ENCODE results near the gene SLC35A1. TPM values are rescaled to one million over a fixed set of nuclear protein-coding genes. Genes with fewer than 3 reads are reported as not detected.

SLC35A1 gene
- total RNA-seq, 1 donor from 2014 or later: 11.6 TPM

GRCh38 chr6:87540539-87540938 is 67.8 kb downstream of the SLC35A1 start:
- Histone ChIP-seq H3K27ac (replicated peaks) (peak overlapping the region; percentile 65), H3K4me1 (peaks cover 20% of the 10 kb centered on the region), H3K4me3 (no peak overlapping the region), H3K9me3 (replicated peaks) (no peaks in the 10 kb centered on the region), H3K27me3 (ENCODE audit: low read depth) (no peaks in the 10 kb centered on the region), H3K36me3 (peaks cover 49% of the 10 kb centered on the region)
- intact Hi-C loops (cut with micrococcal nuclease): no loop called here
- no peak for TF ChIP-seq CTCF (IDR thresholded peaks at IDR 0.05; ENCODE audit: borderline replicate concordance)
- no peak for DNase-seq

- H3K4me3 ChIP-seq: no peak overlapping the region
- H3K9me3 ChIP-seq (replicated peaks): no peaks in the 10 kb centered on the region
- peaks cover 49% of the 10 kb centered on the region for H3K36me3 ChIP-seq
- peak overlapping the region; percentile 65 for H3K27ac ChIP-seq (replicated peaks)
- H3K4me1 ChIP-seq: peaks cover 20% of the 10 kb centered on the region
- no peak for DNase-seq
- TF ChIP-seq CTCF (IDR thresholded peaks at IDR 0.05; ENCODE audit: borderline replicate concordance): no peak
- intact Hi-C loops (cut with micrococcal nuclease): no loop called here
- no peaks in the 10 kb centered on the region for H3K27me3 ChIP-seq (ENCODE audit: low read depth)
These were observed 68.3 kb downstream of the SLC35A1 start for GRCh38 chr6:87541041-87541440.

- peaks cover 52% of the 10 kb centered on the region for H3K36me3 ChIP-seq
- no peak for TF ChIP-seq CTCF (IDR thresholded peaks at IDR 0.05; ENCODE audit: borderline replicate concordance)
- no peak overlapping the region for H3K4me3 ChIP-seq
- H3K27me3 ChIP-seq (ENCODE audit: low read depth): no peaks in the 10 kb centered on the region
- H3K9me3 ChIP-seq (replicated peaks): no peaks in the 10 kb centered on the region
- intact Hi-C loops (cut with micrococcal nuclease): no loop called here
- DNase-seq: no peak
- peak overlapping the region; percentile 65 for H3K27ac ChIP-seq (replicated peaks)
- peaks cover 20% of the 10 kb centered on the region for H3K4me1 ChIP-seq
These were observed 69.0 kb downstream of the SLC35A1 start for GRCh38 chr6:87541744-87542143.

- H3K4me3 ChIP-seq: no peak overlapping the region
- H3K9me3 ChIP-seq (replicated peaks): no peaks in the 10 kb centered on the region
- intact Hi-C loops (cut with micrococcal nuclease): no loop called here
- no peaks in the 10 kb centered on the region for H3K27me3 ChIP-seq (ENCODE audit: low read depth)
- DNase-seq: no peak
- no peak for TF ChIP-seq CTCF (IDR thresholded peaks at IDR 0.05; ENCODE audit: borderline replicate concordance)
- H3K27ac ChIP-seq (replicated peaks): no peak overlapping the region
- H3K36me3 ChIP-seq: peaks cover 59% of the 10 kb centered on the region
- peaks cover 20% of the 10 kb centered on the region for H3K4me1 ChIP-seq
These were observed 71.1 kb downstream of the SLC35A1 start for GRCh38 chr6:87543696-87544473.

- no peak for DNase-seq
- H3K4me3 ChIP-seq: no peak overlapping the region
- intact Hi-C loops (cut with micrococcal nuclease): no loop called here
- no peaks in the 10 kb centered on the region for H3K27me3 ChIP-seq (ENCODE audit: low read depth)
- no peaks in the 10 kb centered on the region for H3K9me3 ChIP-seq (replicated peaks)
- peaks cover 20% of the 10 kb centered on the region for H3K4me1 ChIP-seq
- no peak overlapping the region for H3K27ac ChIP-seq (replicated peaks)
- no peak for TF ChIP-seq CTCF (IDR thresholded peaks at IDR 0.05; ENCODE audit: borderline replicate concordance)
- peaks cover 59% of the 10 kb centered on the region for H3K36me3 ChIP-seq
These were observed 71.6 kb downstream of the SLC35A1 start for GRCh38 chr6:87544474-87544735.

All from left ventricle myocardium inferior (tissue), 1 donor.